Stimulated activated CD8-positive, alpha-beta memory T cell treated with anti-CD3 and anti-CD28 coated beads, Interleukin-15, amount 100 ng/mL, for 4 hours (primary cell): ENCODE data around the gene SH2B2.
A peak's percentile ranks its signal among the peaks of the same experiment; 100 is the strongest.

ENCODE experiments used
- DNase-seq, 2 donors: peaks; one replicate each; pipeline ENCODE4 v3.0.0-alpha.2; 2020; ENCODE audit warnings: low read depth in 2 of 2

SH2B2 gene

DNA sequence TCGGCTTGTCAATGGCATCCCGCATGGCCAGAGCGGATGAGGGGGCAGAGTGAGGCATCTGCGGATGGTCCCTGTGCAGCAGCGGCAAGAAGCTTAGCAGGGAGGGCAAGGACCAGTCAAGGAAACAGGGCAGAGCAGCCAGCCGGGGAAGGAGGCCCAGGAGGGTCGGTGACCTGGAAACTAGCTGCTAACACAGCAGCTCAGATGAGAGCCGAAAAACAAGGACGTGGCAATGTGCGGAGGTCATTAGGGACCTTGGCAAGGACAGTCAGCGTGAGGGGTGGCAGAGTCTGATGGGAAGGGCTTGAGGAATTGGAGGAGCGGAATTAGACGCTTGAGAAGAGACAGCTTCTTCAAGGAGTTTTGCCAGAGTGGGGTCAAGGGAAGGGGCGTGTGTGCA, 20.1 kb upstream of the SH2B2 start:
- no peak for DNase-seq

DNA sequence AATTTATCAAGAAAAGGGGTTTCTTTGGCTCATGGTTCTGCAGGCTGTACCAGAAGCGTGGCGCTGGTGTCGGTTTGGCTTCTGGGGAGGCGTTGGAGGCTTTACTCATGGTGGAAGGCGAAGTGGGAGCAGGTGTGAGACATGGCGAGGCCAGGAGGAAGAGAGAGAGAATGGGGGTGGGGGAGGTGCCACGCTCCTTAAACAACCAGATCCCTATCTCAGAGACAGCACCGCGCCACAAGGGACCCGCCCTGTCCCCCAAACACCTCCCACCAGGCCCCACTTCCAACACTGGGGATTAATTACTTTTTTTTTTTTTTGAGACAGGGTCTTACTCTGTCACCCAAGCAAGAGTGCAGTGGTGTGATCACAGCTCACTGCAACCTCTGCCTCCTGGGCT, 18.0 kb upstream of the SH2B2 start:
- DNase-seq: no peak

DNA sequence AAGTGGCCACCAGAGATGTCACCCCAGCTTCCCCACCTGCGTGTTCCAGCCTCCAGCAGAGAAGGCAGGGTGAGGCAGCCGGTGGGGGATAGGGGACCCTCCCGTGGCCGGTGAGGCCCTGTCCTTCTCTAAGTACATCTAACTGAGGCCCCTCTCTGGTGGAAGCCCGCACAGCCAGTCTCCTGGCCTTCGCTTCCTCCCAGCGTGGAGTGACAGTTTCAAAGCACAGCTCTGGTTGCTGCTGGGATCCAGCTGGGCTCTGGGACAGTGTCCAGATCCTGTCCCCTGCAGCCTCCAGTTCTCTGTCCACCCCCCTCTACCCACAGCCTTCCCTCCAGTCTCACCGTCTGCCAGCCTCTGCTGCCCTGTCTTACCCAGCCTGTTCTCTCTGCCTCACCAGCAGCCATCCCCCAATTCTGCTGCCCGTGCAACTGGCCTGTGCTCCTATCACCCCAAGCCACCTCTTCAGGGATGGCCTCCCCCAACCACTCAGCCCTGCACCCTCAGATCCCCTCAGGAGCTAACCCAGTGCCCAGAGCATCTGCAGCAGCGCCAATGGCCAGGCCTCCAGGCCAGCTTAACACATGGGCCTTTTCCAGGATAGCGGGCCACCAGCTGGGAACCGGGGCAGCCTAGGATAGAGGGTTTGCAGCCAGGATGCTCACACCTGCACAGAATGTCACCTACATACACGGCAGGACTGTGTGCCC, 16.3 kb upstream of the SH2B2 start:
- no peak for DNase-seq

DNA sequence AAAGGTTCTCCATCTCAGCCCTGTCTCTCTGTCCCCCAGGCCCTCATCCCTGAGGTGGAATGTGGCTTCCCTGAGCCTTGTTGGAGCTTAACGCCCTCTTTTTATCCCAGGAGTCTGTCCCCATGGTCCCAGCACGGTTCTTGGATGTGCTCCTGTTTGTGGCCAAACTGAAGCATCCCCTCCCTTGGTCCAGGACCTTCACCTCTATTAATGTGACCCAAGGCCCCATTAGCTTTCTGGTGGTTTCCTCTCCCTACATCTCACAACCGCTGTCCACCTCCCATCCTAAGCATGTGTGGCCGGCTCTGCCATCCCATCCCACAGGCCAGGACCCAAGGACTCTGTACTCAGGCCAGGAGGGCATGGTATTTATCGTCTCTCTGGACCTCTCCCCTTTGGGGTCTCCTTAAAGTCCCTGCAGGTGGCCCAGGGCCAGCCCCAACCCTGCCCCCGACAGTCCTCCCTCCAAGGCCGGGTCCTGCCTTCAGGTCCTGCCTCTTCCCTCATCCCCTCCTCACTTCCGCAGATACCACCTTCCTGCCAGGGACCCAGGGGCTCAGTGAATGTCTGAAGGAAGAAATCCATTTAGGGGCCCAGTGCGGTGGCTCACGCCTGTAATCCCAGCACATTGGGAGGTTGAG, 15.4 kb upstream of the SH2B2 start:
- DNase-seq: no peak

DNA sequence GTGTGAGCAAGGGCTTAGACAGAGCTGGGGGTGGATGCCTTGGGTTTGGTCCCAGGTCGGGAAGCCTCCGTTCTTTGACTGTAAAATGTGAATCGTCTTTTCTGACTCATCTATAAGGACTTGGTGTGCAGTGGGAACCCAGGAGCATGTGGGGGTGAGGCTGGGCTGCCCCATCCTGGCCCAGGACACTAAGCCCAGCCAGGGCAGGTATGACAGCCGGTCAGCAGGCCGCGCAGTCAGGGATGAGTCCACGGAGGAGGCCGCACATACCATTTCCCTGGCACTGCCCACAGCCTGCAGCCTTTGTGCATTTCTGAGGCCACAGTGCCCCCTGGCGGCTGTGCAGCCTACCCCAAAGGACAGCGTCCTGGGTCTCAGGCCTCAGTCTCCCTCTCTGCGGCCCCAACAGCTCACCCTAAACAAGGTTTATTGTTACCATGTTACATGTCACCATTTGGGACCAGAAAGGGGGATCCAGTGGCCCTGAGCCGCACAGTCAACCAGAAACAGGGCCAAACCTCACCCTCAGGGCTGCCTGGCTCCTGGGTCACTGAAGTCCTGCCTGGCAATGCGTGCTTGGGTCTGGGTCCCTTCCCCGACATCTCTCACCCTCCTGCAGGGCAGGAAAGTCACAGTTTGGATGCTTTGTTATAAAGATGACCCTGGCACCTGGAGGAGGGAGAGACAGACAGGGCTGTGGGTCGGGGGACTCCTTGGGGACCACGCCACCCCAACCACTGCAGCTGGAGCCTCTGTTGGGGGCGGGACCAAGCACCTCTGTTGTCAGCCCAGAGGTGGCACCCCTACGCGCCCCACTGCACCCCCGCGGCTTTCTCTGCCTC, 14.4 kb upstream of the SH2B2 start:
- peak; percentile 29 to 40 for DNase-seq

DNA sequence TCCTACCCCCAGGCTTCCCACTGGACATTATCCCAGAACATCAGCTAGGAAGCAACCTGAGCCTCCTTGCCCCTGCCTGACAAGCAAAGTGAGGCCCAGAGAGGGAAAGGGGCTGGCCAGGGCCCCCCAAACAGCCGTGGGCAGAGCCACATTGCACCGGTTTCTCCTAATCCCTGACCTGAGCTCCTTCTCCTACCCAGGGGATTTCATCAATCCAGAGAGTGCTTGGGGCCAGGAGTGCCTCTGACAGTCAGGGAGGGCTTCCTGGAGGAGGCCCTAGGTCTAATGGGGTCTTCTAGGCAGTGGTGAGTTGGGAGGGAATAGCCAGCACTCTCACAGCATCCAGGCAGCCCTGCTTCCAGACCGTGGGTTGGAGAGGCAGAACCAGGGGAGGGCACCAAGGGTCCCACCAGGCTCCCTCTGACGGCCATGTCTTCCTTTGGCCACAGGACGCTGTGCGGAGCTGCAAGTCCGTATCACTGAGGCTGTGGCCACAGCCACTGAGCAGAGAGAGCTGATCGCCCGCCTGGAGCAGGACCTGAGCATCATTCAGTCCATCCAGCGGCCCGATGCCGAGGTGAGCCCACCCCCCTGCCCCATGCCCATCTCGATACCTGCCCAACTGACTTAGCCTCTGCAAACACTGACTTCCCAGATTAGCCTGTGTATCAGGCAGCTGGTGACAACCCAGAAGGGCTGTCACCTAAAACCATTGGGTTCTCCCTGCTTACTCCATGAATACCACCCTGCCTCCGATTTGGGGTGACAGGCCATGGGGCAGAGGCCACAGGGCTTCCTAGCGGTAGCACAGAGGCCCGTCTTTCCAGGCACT, 13.5 kb upstream of the SH2B2 start:
- DNase-seq: no peak

DNA sequence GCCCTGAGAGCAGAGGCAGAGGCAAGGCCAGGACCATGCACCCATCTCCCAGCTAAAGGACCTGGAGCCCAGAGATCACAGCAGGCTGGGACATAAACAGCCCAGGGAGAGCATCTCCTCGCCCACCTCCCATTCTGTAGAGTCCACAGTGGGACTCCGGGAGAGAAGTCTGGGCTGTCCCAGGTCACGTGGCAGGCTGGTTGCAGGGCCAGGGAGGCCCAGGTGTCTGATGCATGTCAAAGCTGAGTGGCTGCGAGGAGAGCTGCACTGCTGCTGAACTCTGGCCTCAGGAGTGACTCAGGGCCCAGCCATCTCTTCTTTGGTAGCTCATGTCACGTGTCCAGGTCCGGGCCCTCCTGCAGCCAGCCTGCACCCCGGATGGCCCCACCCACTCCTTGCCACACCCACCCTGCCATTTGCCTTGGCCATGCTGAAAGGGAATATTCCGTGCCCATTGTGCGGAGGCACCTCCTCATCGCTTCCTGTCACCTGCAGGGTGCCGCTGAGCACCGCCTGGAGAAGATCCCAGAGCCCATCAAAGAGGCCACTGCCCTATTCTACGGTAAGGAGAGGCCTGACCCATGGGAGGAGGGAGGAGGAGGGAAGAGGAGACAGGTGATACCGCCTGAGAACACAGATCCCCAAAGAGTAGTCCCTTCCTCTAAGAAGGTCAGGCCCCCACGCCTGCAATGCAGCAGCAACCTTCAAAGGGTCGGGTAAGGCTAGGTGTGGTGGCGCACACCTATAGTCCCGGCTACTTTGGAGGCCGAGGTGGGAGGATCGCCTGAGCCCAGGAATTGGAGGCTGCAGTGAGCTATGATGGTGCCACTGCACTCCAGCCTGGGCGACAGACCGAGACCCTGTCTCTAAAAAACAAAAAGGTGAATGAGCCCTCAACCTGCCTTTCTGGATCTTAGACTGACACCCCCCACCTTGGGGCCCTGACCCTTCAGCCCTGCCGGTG, 12.6 kb upstream of the SH2B2 start:
- no peak for DNase-seq

DNA sequence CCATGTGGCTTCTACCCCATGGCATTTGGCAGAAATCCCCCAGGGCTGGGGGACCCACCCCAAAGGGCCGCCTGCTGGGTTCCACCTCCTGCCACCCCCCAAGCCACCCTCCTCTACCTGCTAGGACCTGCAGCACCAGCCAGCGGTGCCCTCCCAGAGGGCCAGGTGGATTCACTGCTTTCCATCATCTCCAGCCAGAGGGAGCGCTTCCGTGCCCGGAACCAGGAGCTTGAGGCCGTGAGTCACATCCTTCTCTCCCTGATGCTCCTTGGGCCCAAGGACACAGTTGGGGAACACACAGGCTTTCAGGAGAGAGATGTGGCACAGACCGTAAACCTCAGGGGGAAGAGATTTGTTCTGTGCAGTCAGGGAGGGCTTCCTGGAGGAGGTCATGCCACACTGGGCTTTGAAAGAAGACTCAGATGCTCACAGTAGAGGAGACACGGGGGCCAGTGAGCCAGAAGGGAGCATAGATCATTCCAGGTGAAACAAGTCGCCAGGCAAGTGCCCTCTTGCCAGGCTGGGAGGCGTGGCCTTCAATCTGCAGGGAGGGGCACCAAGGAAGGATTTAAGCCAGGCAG, 11.5 kb upstream of the SH2B2 start:
- DNase-seq: no peak

DNA sequence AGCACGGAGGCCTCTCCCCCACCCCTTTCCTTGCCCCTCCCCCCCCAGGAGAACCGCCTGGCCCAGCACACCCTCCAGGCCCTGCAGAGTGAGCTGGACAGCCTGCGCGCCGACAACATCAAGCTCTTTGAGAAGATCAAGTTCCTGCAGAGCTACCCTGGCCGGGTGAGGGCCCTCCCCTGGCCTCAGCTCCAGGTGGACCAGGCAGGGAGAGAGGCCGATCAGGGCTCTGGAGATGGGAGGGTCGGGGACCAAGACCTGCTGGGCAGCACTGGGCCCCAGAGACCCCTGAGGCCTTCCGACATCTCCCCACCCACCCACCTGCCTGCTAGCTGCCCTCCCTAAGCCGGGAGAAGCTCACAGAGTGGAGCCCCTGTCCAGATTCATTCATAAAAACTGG, 8.8 kb upstream of the SH2B2 start:
- DNase-seq: no peak

DNA sequence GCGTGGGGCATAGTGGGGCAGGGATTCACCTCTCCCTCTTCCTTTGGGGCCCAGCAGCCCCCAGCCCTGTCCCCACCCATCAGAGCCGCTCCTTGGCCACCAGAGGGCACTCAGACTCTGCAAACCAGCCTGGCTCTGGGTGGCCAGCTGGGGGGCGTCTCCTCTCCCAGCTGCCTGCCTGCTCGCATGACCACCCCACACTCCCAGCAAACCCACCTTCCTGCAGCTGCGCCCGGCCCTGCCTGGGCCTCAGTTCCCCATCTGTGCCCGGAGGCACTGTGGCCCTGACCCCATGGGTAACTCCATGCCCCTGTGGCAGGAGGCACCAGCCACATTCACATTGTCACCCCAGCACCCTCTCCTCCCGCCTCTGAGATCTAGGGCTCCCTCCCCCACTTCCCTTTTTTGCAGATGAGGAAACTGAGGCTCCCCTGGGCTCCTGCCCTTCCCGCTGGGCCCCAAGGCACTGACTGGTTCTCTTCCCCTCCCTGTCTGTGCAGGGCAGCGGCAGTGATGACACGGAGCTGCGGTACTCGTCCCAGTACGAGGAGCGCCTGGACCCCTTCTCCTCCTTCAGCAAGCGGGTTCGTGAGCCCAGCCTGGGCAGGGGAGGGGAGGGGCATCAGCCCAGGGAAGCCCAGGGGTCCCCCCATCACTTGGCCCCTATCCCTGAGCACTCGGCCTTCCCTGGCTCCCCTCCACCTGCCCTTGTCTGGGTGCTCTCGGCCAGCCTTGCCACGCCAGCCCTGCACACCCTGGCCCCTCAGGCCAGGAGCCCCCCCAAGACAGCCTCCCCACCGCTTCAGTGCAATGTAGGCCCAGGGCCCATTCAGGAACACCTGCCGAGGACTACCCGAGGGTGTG, 6.9 kb upstream of the SH2B2 start:
- DNase-seq: peak in 1 of 2 donors; percentile 26

DNA sequence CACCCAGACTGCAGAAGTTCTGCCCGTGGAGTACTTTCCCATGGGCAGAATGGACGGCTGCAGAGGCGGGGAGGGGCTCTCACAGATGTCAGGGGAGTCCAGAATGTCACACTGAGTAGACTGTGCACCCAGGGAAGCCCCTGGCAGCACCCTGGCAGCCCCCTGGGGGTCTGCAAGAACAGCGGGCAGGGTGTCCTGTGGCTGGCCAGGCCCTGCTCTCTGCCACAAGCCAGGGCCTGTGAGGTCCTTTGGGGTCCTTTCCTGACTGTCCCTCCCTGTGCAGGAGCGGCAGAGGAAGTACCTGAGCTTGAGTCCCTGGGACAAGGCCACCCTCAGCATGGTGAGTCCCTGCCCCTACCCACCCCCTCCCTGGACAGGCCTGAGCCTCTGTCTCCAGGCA, 6.1 kb upstream of the SH2B2 start:
- no peak for DNase-seq

DNA sequence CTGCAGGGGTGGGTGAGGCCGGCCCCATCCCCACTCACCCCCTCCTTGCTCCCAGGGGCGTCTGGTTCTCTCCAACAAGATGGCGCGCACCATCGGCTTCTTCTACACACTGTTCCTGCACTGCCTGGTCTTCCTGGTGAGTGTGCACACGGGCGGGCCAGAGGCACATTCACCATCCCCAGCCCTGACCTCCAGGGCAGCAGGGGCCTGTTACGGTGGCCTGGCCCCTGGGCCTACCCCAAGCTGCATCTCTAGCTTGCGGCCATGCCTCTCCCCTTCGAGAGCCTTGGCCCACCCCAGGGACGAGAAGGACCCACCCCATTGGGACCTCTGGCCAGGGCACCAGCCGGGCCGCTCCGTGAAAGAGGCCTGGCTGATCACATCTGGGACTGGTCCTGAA, 4.9 kb upstream of the SH2B2 start:
- no peak for DNase-seq

DNA sequence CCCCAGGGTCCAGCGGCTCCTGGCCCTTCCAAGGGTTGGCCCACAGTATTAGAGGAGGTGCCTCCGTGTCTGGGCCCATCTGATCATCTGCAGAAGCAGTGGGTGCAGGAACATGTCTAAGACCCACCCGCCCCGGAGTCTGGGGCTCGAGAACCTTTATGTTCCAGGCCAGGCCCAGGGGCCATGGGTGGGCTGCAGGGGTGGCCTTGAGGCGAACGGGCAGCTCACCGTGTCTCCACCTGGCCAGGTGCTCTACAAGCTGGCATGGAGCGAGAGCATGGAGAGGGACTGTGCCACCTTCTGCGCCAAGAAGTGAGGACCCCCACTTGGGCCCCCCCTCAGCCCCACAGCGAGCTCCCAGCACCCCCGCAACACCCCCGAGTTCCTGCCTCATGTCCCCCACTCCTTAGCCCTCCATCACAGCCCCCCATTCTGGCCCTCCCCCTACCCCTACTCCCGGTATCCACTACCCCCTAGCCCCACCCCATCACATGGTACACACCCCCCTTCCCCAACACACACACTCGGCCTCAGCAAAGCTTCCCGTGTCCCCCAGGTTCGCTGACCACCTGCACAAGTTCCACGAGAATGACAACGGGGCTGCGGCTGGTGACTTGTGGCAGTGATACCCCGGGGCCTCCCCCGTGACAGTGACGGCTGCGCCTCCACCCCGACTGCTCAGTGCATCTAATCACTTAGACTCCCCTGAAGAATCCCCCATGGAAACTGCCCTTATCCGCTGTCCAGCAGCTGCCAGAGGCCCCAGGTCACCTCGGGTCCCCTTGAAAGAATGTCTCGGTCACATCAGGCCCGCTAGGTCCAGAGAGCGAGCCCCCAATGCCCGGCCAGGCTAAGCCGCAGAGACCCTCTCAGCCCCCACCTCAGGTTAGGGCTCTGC, 4.0 kb upstream of the SH2B2 start:
- DNase-seq: no peak

DNA sequence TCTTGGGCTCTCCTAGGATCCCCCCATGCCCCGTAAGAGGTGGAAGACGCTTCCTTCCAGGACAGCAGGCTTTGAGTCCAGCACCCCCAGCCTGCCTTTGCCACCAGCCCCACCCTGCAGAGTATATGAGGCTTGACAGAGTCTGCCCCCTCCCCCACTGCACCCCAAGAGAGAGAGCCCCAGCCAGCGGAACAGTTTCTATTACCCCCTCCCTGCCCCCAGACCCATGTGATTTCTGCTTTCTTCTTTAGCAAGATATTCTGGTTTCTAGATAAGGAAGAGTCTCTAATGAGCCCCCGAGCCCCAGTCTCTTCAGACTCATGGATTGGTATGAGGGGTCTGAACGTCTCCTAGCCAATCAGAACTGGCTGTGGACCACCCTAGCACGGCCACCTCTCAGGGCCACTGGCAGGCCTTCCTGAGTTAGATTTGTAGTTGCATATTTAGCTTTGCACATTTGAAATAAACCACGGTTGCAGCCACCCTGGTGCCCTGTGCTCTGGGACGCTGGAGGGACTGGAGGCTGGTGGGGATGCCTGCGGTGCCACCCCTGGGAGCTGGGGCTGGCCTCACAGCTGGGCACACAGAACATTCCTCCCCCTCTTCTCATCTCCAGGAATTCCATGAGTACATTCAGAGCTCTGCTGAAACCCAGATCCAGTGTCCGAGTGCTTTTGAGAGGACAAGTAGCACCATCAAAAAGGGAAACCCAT, 3.0 kb upstream of the SH2B2 start:
- DNase-seq: no peak

DNA sequence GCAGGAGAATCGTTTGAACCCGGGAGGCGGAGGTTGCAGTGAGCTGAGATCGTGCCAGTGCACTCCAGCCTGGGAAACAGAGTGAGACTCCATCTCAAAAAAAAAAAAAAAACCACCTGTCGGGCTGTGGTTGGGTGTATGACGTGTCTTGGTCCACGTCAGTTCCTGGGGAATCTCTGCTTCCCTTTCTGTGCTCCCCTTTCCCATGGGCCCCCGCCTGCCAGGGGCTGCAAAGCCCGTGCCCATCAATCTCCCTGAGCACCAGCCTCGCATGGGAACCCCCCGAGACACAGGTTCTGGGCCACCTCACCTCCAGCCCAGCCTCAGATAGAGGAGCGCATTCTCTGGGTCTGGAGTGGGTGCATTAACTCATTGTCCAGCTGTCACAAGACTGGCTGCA, 2.3 kb upstream of the SH2B2 start:
- no peak for DNase-seq

DNA sequence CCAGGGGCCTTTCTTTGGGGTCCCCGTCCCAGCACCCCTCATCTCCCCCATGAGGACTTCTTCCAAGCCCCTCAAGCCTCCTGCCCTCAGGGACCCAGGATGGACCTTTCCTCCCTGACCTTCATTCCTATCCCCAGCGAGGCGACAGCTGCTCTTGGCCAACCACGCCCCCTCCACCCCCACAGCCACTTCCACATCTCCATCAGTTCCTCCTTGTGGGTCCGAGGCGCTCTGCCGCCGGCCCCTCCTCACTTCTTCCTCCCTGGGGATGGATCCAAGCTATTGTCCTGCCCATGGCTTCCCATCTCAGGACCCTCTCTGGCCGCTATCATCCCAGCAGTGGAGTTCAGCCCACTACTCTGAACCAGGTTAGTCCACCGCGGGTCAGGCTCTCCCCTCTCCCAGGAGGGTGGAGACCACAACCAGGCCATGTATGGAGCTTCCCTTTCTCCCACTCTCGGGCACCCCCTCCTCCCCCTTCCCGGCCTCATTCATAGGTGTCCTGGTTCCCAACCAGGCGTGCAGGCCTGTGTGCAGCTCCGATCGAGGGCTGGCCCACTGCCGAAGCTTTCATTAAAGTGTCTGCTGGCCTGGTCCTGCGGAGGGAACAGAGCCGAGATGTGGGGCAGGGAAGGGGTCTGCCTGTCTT, 1.7 kb upstream of the SH2B2 start:
- DNase-seq: no peak

DNA sequence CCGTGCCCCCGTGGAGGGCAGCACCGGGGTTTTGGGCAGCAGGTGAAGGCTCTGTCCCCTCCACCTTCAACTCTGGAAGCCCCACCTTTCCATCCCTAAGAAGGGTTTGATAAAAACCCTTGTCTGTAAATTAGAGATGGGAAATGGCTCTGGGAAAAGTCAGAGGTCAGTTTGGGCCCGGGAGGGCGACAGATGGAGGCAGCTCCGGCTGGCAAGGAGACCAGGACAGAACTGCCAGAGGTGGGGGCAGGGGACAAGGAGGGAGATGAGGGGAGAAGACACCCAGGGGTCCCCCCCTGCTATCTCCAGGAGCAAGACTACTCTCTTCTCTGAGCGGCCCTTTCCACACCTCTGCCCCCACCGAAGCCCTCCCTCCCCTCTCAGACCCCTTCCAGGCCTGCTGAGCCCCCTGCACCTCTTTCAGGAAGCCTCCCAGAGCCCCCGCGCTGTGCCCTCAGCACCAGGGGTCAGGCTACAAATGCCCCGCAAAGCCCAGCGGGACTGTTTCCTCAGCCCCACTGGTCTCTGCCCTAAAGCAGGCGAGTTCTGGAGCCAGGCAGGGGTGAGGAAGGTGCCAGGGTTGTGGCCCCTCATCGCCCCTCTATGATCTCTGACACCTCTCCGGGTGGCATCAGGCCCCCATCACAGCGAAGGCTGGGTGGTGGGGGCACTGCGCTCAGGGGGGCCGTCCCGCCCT, 980 bp upstream of the SH2B2 start:
- no peak for DNase-seq
